ENCODE measurements around the gene SETD5. TPM values are rescaled to one million over a fixed set of nuclear protein-coding genes. Genes with fewer than 3 reads are reported as not detected.

SETD5 gene
- total RNA-seq, 3 donors from 2014 or later, result 94.8 to 132 (median 101) TPM

DNA sequence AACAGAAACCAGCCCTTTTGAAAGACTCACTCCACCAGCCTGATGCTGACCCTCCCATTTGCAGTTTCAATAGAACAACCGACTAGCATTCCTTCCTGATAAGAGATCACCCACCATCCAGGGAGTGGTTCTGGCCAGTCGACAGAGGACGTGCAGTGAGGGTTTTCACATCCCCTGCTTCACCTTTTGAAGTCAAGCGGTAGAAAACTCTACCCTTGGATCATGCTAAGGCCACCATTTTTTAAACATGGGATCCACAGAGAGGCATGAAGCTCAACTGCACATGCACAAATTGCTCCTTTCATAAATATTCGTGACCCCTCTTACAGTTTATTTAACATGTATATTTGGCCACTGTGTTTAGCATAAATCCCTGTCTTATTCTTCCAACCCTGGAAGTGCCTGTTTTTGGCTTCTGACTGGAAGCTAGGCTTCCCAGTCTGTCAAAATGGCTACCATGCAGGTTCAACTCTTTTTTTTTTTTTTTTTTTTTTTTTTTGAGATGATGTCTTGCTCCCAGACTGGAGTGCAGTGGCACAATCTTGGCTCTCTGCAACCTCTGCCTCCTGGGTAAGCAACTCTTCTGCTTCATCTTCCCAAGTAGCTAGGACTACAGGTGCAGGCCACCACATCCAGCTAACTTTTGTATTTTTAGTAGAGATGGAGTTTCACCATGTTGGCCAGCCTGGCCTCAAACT, 35.6 kb upstream of the SETD5 start:
- no peak overlapping the region for H3K4me3 ChIP-seq

DNA sequence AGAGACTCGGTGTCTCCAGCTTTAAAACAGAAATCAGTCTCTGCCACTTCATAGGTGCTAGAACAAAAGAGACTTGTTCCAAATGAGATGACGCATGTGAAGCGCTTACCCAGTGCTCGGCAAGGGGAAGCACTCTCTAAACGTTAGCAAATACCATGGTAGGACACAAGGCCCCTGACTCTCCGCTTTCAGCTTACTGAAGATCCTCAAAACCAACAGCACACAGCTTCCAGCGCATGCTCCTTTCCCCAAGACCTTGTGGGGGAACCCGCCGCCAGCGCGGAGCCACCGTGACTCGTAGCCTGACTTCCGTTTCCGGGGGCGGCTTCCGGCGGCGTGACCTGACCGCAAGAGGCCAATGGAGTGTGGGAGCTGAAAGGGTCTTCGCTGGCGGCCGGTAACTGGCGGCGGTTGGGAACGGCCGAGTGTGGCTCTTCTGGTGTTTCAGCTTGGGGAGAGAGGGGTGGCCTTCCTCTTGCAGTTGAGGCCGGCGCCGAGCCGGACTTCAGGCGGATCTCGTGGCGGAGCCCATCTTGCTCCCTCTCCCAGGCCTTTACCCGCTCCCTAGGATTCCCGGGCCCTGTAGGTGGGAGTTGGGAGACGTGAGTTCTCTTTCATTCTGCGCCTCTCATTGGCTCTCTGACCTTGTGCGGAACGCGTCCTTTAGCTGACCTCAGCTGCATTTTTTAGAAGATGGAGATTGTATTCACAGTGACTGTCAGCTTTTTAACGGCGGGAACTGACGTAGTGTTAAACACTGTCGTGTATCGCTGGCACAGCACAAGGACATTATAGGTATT, 34.5 kb upstream of the SETD5 start, which contains the start of gene THUMPD3:
Gene THUMPD3, plus strand, starts transcription at position 324 of the 800 bp plus-strand sequence. CDS start 2,015 bp downstream, outside the sequence.
- DNase-seq, result peak; percentile 93 to 95 (median 94)
- intact Hi-C loops (cut with DNase I, micrococcal nuclease), result no loop called here
- TF ChIP-seq, protein P1, sequence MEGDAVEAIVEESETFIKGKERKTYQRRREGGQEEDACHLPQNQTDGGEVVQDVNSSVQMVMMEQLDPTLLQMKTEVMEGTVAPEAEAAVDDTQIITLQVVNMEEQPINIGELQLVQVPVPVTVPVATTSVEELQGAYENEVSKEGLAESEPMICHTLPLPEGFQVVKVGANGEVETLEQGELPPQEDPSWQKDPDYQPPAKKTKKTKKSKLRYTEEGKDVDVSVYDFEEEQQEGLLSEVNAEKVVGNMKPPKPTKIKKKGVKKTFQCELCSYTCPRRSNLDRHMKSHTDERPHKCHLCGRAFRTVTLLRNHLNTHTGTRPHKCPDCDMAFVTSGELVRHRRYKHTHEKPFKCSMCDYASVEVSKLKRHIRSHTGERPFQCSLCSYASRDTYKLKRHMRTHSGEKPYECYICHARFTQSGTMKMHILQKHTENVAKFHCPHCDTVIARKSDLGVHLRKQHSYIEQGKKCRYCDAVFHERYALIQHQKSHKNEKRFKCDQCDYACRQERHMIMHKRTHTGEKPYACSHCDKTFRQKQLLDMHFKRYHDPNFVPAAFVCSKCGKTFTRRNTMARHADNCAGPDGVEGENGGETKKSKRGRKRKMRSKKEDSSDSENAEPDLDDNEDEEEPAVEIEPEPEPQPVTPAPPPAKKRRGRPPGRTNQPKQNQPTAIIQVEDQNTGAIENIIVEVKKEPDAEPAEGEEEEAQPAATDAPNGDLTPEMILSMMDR (IDR thresholded peaks at IDR 0.05), result no peak

More for the DNA sequence above, 35.6 kb upstream of the SETD5 start:
- Histone ChIP-seq H3K9me3 (no peaks in the 10 kb centered on the region), H3K36me3 (ENCODE audit: low read depth) (no peaks in the 10 kb centered on the region), H3K4me1 (ENCODE audit: low read depth) (peaks cover 14% of the 10 kb centered on the region)
- DNase-seq, result no peak
- TF ChIP-seq, protein P1 (IDR thresholded peaks at IDR 0.05), result no peak
- no peak for ATAC-seq
- intact Hi-C loops (cut with DNase I, micrococcal nuclease), result no loop called here

DNA sequence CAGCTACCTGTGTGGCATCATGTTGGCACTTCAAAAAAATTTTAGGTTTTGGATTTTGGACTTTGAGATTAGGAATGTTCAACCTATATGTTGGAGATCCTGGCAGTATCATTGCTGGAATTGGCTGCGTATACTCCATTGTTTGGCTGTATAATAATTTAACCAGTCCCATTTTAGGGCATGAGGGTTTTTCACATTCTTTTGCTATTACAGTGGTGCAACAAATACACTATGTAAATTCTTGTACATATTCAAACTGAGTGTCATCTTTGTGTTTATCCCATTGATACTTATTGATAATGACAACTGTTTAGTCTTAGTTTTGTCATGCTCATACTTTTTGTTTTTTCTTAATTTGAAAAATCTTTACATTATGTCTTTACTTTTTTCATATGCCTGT, 27.9 kb upstream of the SETD5 start:
- TF ChIP-seq, protein P1 (IDR thresholded peaks at IDR 0.05), result no peak
- H3K9me3 ChIP-seq, result no peaks in the 10 kb centered on the region
- H3K4me1 ChIP-seq (ENCODE audit: low read depth), result peaks cover under 1% of the 10 kb centered on the region
- H3K36me3 ChIP-seq (ENCODE audit: low read depth), result no peaks in the 10 kb centered on the region
- no peak for DNase-seq
- H3K4me3 ChIP-seq, result no peak overlapping the region
- no peak for ATAC-seq
- intact Hi-C loops (cut with DNase I, micrococcal nuclease), result no loop called here

More for the DNA sequence above, 34.5 kb upstream of the SETD5 start, which contains the start of gene THUMPD3:
- peaks cover 14% of the 10 kb centered on the region for H3K4me1 ChIP-seq (ENCODE audit: low read depth)
- H3K9me3 ChIP-seq, result no peaks in the 10 kb centered on the region
- ATAC-seq, result peak; percentile 99
- H3K36me3 ChIP-seq (ENCODE audit: low read depth), result no peaks in the 10 kb centered on the region
- H3K4me3 ChIP-seq, result peak within 1 kb of the TSS; percentile 48

DNA sequence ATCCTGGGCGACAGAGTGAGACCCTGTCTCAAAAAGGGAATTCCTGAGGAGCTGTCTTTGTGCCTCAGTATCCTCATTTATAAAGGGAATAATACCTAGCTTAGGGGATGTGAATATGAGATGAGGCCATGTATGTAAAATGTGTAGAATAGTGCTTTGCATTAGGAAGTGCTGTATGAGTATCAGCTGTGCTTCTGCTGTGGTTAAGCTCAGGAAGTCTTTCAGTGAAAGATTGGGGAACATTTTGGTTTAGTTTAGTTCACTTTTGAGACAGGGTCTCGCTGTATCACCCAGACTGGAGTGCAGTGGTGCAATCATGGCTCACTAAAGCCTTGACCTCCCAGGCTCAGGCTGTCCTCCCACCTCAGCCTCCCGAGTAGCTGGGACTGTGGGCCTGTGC, 23.9 kb upstream of the SETD5 start:
- H3K36me3 ChIP-seq (ENCODE audit: low read depth), result peaks cover 3% of the 10 kb centered on the region
- H3K9me3 ChIP-seq, result no peaks in the 10 kb centered on the region
- no peak overlapping the region for H3K4me3 ChIP-seq
- TF ChIP-seq, protein P1 (IDR thresholded peaks at IDR 0.05), result no peak
- H3K4me1 ChIP-seq (ENCODE audit: low read depth), result no peaks in the 10 kb centered on the region
- intact Hi-C loops (cut with DNase I, micrococcal nuclease), result loop anchor here in 1 of 2 donors (10.0 kb wide), 1 partner anchor 61 kb away; no protein-coding TSS in a partner anchor
- DNase-seq (no peak), ATAC-seq (no peak)

DNA sequence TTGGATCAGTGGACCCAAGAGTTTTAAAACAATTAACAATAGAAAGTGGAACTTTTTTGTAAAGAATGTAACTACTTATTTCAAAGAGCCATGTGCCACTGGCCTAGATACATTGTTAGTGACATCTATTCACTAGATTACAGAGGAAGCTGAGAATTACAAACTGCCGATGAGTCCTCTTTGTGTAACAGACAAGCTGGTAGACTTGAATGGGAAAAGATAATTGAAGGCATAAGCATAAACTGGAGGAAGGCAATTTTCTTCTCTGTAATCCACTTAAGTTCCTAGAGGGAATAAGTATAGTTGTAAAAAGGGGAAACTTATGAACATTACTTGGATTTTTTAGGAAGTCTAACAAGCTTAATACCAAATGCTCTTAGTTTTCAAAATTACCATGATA, 19.4 kb upstream of the SETD5 start:
- Histone ChIP-seq H3K4me3 (no peak overlapping the region), H3K9me3 (no peaks in the 10 kb centered on the region), H3K36me3 (ENCODE audit: low read depth) (peaks cover 3% of the 10 kb centered on the region), H3K4me1 (ENCODE audit: low read depth) (no peaks in the 10 kb centered on the region)
- DNase-seq (no peak), ATAC-seq (no peak)
- intact Hi-C loops (cut with DNase I, micrococcal nuclease), result loop anchor here in 1 of 2 donors (10.0 kb wide), 1 partner anchor 57 kb away; no protein-coding TSS in a partner anchor
- TF ChIP-seq, protein P1 (IDR thresholded peaks at IDR 0.05), result no peak
